Measurements from ENCODE around the gene TLE2. TPM values are rescaled to one million over a fixed set of nuclear protein-coding genes. Genes with fewer than 3 reads are reported as not detected.
"Not testable (repeated sequence)": the region's sequence is repeated elsewhere in the genome, so short reads cannot be mapped to it uniquely, and the experiment has no call there.

The TLE2 gene
- total RNA-seq, 4 donors from 2014 or later, result 4.6 to 45.2 (median 29.2) TPM

GRCh38 chr19:3041761-3042620, 12.9 kb upstream of the TLE2 start:
- Histone ChIP-seq H3K27ac (peak overlapping the region in 2 of 4 donors; percentile 14 to 38), H3K27me3 (no peaks in the 10 kb centered on the region), H3K4me3 (no peak overlapping the region), H3K36me3 (no peaks in the 10 kb centered on the region), H3K9me3 (no peaks in the 10 kb centered on the region), H3K4me1 (peaks cover 0 to under 1% (median 0%) of the 10 kb centered on the region in 4 donors)
- TF ChIP-seq POLR2A (IDR thresholded peaks at IDR 0.05), result no peak
- TF ChIP-seq, protein P1, sequence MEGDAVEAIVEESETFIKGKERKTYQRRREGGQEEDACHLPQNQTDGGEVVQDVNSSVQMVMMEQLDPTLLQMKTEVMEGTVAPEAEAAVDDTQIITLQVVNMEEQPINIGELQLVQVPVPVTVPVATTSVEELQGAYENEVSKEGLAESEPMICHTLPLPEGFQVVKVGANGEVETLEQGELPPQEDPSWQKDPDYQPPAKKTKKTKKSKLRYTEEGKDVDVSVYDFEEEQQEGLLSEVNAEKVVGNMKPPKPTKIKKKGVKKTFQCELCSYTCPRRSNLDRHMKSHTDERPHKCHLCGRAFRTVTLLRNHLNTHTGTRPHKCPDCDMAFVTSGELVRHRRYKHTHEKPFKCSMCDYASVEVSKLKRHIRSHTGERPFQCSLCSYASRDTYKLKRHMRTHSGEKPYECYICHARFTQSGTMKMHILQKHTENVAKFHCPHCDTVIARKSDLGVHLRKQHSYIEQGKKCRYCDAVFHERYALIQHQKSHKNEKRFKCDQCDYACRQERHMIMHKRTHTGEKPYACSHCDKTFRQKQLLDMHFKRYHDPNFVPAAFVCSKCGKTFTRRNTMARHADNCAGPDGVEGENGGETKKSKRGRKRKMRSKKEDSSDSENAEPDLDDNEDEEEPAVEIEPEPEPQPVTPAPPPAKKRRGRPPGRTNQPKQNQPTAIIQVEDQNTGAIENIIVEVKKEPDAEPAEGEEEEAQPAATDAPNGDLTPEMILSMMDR (IDR thresholded peaks at IDR 0.05), result no peak
- DNase-seq, result no peak

GRCh38 chr19:3041327-3041726, 12.2 kb upstream of the TLE2 start:
- peaks cover 0 to 6% (median 0%) of the 10 kb centered on the region in 4 donors for H3K4me1 ChIP-seq
- peak in 1 of 3 donors; percentile 45 for DNase-seq
- H3K4me3 ChIP-seq, result no peak overlapping the region
- TF ChIP-seq POLR2A (IDR thresholded peaks at IDR 0.05), result no peak
- TF ChIP-seq, protein P1 (IDR thresholded peaks at IDR 0.05), result no peak
- H3K9me3 ChIP-seq, result no peaks in the 10 kb centered on the region
- H3K27ac ChIP-seq, result peak overlapping the region in 1 of 4 donors; percentile 14
- no peaks in the 10 kb centered on the region for H3K27me3 ChIP-seq
- no peaks in the 10 kb centered on the region for H3K36me3 ChIP-seq

GRCh38 chr19:3039641-3040077, 10.6 kb upstream of the TLE2 start:
- H3K4me1 ChIP-seq, result peaks cover 0 to 12% (median 5%) of the 10 kb centered on the region in 4 donors
- no peak for TF ChIP-seq POLR2A (IDR thresholded peaks at IDR 0.05)
- TF ChIP-seq, protein P1 (IDR thresholded peaks at IDR 0.05), result peak in 1 of 6 experiments; percentile 3
- no peaks in the 10 kb centered on the region for H3K36me3 ChIP-seq
- no peaks in the 10 kb centered on the region for H3K9me3 ChIP-seq
- H3K27me3 ChIP-seq, result no peaks in the 10 kb centered on the region
- H3K4me3 ChIP-seq, result no peak overlapping the region
- peak in 1 of 3 donors; percentile 45 for DNase-seq
- no peak overlapping the region for H3K27ac ChIP-seq

DNA sequence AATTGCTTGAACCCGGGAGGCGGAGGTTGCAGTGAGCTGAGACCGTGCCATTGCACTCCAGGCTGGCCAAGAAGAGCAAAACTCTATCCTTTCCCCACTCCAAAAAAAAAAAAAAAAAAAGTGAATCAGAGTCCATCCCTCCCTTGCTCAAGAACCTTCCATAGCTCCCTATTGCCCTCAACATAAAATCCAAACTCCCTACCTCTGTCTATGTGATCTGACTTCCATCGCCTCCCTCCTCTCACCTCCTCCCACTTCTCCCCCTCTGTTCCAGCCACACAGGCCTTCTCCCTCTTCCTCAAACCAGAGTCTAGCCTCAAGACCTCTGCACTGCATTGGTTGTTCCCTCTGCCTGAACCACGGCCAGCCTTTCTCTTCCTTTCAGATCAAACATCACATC, 10.0 kb upstream of the TLE2 start:
- DNase-seq, result no peak
- Histone ChIP-seq H3K4me3 (no peak overlapping the region), H3K9me3 (no peaks in the 10 kb centered on the region), H3K4me1 (peaks cover 0 to 17% (median 6%) of the 10 kb centered on the region in 4 donors), H3K27ac (no peak overlapping the region), H3K36me3 (no peaks in the 10 kb centered on the region), H3K27me3 (no peaks in the 10 kb centered on the region)
- TF ChIP-seq, protein P1 (IDR thresholded peaks at IDR 0.05), result no peak
- no peak for TF ChIP-seq POLR2A (IDR thresholded peaks at IDR 0.05)

DNA sequence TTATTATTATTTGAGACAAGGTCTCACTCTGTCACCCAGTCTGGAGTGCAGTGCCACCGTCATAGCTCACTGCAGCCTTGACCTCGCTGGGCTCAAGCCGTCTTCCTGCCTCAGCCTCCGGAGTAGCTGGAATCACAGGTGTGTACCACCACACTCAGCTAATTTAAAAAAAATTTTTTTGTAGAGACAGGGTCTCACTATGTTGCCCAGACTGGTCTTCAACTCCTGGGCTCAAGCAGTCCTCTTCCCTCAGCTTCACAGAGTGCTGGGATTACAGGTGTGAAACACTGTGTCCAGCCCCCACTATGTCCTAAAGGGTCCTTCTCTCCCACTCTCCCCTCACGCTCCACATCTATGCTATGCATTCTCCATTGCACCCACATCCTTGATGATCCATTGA, 9.1 kb upstream of the TLE2 start:
- no peaks in the 10 kb centered on the region for H3K27me3 ChIP-seq
- no peaks in the 10 kb centered on the region for H3K36me3 ChIP-seq
- no peaks in the 10 kb centered on the region for H3K9me3 ChIP-seq
- DNase-seq, result no peak
- TF ChIP-seq, protein P1 (IDR thresholded peaks at IDR 0.05), result no peak
- TF ChIP-seq POLR2A (IDR thresholded peaks at IDR 0.05), result no peak
- no peak overlapping the region for H3K4me3 ChIP-seq
- no peak overlapping the region for H3K27ac ChIP-seq
- H3K4me1 ChIP-seq, result peaks cover 0 to 19% (median 6%) of the 10 kb centered on the region in 4 donors

GRCh38 chr19:3036977-3037544, 8.0 kb upstream of the TLE2 start:
- Histone ChIP-seq H3K4me1 (peaks cover 0 to 19% (median 6%) of the 10 kb centered on the region in 4 donors), H3K27ac (peak overlapping the region in 3 of 4 donors; percentile 84 to 94 (median 90))
- H3K36me3 ChIP-seq, H3K27me3 ChIP-seq, H3K9me3 ChIP-seq, H3K4me3 ChIP-seq, DNase-seq: not testable (repeated sequence)
